GM18861 (cell line): ENCODE results near the gene SRGAP1.
"Not testable (repeated sequence)": the region's sequence is repeated elsewhere in the genome, so short reads cannot be mapped to it uniquely, and the experiment has no call there.

Source experiments
- ATAC-seq: cut with Tn5 transposase; IDR thresholded peaks from one replicate; pipeline ENCODE4 v1.9.1; 2021; ENCODE audit not compliant: unreplicated experiment

The SRGAP1 gene

GRCh38 chr12:64147875-64148274, 303.4 kb downstream of the SRGAP1 start:
- no peak for ATAC-seq

- no peak for ATAC-seq
These were observed 310.2 kb downstream of the SRGAP1 start for GRCh38 chr12:64154677-64155076.

- no peak for ATAC-seq
These were observed 312.6 kb downstream of the SRGAP1 start for GRCh38 chr12:64157110-64157509.

GRCh38 chr12:64160021-64160710, 315.7 kb downstream of the SRGAP1 start:
- ATAC-seq = no peak

GRCh38 chr12:64160711-64161060, 316.2 kb downstream of the SRGAP1 start:
- ATAC-seq = no peak

- not testable (repeated sequence) for ATAC-seq
These were observed 322.1 kb downstream of the SRGAP1 start for GRCh38 chr12:64166606-64167005.

GRCh38 chr12:64167041-64167440, 322.5 kb downstream of the SRGAP1 start:
- not testable (repeated sequence) for ATAC-seq

GRCh38 chr12:64170024-64170423, 325.5 kb downstream of the SRGAP1 start:
- ATAC-seq = no peak

GRCh38 chr12:64170730-64171129, 326.2 kb downstream of the SRGAP1 start:
- ATAC-seq = no peak

- no peak for ATAC-seq
These were observed 327.2 kb downstream of the SRGAP1 start for GRCh38 chr12:64171715-64172114.

- no peak for ATAC-seq
These were observed 327.9 kb downstream of the SRGAP1 start for GRCh38 chr12:64172143-64172970.

- ATAC-seq = no peak
These were observed 329.0 kb downstream of the SRGAP1 start for GRCh38 chr12:64173456-64173855.

GRCh38 chr12:64175254-64175945, 330.9 kb downstream of the SRGAP1 start:
- ATAC-seq = no peak

GRCh38 chr12:64177001-64177400, 332.5 kb downstream of the SRGAP1 start:
- ATAC-seq = no peak

- ATAC-seq = no peak
These were observed 333.6 kb downstream of the SRGAP1 start for GRCh38 chr12:64178122-64178521.

GRCh38 chr12:64180951-64181350, 336.5 kb downstream of the SRGAP1 start:
- no peak for ATAC-seq

- no peak for ATAC-seq
These were observed 337.2 kb downstream of the SRGAP1 start for GRCh38 chr12:64181430-64182291.

GRCh38 chr12:64184216-64184615, 339.7 kb downstream of the SRGAP1 start:
- no peak for ATAC-seq

- ATAC-seq = peak; percentile 99
These were observed 342.3 kb downstream of the SRGAP1 start for GRCh38 chr12:64186789-64187188.

- no peak for ATAC-seq
These were observed 342.9 kb downstream of the SRGAP1 start for GRCh38 chr12:64187370-64187769.

- no peak for ATAC-seq
These were observed 343.3 kb downstream of the SRGAP1 start for GRCh38 chr12:64187794-64188193.
